ENCODE data around the gene CNST.

GRCh38 chr1:246680696-246681130 is 114.5 kb downstream of the CNST start:
- TF ChIP-seq CTCF (IDR thresholded peaks at IDR 0.05; ENCODE audit: low read depth, low read length), result no peak
- no peak for TF ChIP-seq EZH2phosphoT487 (IDR thresholded peaks at IDR 0.05; ENCODE audit: low read depth)
